ES-I3 (cell line): Measurements from ENCODE around the gene REPS2.

Source experiments
- H3K36me3 ChIP-seq: 2 replicates; pipeline ENCODE4 v1.6.1; 2013; ENCODE audit warnings: mild to moderate bottlenecking, low read length, control low read depth, moderate library complexity; ENCODE audit not compliant: insufficient read depth
- H3K4me1 ChIP-seq: 2 replicates; pipeline ENCODE4 v1.6.1; 2013; ENCODE audit warnings: mild to moderate bottlenecking, control low read depth, low read length; ENCODE audit not compliant: insufficient read depth
- H3K9ac ChIP-seq: 2 replicates; pipeline ENCODE4 v1.6.1; 2013; ENCODE audit warnings: low read depth, mild to moderate bottlenecking, low read length, moderate library complexity
- H3K9me3 ChIP-seq: 2 replicates; pipeline ENCODE4 v1.6.1; 2013; ENCODE audit warnings: mild to moderate bottlenecking, low read length, moderate library complexity; ENCODE audit not compliant: control insufficient read depth, insufficient read depth

The REPS2 gene

DNA sequence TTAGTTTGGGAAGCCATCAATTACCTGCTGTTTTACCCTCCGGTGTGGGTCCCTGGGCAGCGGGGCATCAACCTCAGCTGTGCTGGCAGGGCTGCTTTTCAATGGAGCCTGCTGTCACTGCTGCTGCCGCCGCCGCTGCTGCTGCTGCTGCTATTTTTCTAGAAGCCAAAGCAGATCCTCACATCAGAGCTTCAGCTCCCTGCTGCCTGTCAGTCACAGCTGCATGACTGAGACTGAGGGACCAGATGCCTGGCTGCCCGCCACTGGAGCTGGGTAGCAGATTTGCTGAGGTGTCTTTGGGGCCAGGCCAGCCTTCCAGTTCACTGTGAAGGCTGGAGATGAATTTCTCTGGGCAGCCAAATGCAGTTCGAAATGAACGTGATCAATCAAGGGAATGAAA lies 228.2 kb downstream of the REPS2 start:
- no peaks in the 10 kb centered on the region for H3K36me3 ChIP-seq
- H3K4me1 ChIP-seq: no peaks in the 10 kb centered on the region
- no peaks in the 10 kb centered on the region; the same call in 1 of the 2 replicates for H3K9me3 ChIP-seq
- H3K9ac ChIP-seq: no peak overlapping the region

DNA sequence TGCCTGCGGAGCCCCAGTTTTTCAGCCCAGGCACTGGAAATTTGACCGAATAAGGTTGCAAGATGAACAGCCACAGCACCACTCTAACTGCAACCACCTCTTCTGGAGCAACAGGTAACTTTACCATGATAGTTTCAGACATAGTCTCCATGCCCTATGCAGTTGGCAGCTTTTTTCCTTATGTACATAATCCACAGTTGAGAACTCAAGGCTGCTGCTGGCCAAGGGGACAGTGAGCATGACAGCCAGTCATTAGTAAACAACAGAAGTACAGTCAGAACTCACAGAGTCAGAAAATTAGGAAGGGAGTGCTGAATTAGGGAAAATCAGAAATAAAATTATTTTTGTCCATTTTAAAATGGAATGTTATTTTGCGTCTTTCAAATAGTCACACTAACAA lies 235.9 kb downstream of the REPS2 start:
- Histone ChIP-seq H3K9ac (no peak overlapping the region), H3K4me1 (no peaks in the 10 kb centered on the region; the same call in 1 of the 2 replicates), H3K36me3 (no peaks in the 10 kb centered on the region), H3K9me3 (no peaks in the 10 kb centered on the region)

DNA sequence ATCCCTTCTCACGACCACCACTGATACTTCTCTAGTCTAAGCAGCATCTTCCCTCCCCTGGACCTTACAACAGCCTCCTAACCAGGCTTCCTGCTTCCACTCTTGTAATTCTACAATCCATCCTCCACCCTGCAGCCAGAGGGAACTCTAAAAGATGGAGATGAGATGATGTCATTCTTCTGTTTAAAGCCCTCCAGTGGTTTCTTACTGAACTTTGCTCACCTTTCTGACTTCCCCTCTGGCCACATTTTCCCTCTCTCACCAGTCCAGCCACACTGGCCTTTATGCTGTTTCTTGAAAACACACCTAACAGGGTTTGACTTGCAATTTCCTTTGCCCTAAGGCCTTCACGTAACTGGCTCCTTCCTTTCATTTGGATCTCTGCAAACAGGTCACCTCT lies 237.1 kb downstream of the REPS2 start:
- H3K9me3 ChIP-seq: no peaks in the 10 kb centered on the region
- no peaks in the 10 kb centered on the region; the same call in 1 of the 2 replicates for H3K4me1 ChIP-seq
- no peak overlapping the region for H3K9ac ChIP-seq
- H3K36me3 ChIP-seq: no peaks in the 10 kb centered on the region

DNA sequence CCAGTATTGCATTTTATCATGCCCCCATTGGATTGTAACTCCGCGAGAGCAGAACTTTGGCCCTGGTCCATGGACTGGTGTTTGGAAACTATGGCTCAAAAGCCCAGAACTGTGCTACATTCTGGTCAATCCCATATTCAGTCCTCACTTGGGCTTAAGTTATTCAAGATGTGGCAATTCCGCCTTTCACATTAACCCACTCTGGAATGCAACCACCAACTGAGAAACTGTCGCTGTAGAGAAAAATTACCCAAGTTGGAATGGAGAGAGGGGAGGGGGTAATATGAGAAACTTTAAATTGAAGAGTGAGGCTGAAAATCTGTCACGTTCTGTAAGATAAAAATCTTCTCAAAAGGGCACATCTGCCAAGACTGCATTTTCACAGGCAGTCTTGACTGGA lies 239.0 kb downstream of the REPS2 start:
- Histone ChIP-seq H3K9ac (no peak overlapping the region), H3K36me3 (no peaks in the 10 kb centered on the region), H3K9me3 (no peaks in the 10 kb centered on the region), H3K4me1 (no peaks in the 10 kb centered on the region; the same call in 1 of the 2 replicates)

DNA sequence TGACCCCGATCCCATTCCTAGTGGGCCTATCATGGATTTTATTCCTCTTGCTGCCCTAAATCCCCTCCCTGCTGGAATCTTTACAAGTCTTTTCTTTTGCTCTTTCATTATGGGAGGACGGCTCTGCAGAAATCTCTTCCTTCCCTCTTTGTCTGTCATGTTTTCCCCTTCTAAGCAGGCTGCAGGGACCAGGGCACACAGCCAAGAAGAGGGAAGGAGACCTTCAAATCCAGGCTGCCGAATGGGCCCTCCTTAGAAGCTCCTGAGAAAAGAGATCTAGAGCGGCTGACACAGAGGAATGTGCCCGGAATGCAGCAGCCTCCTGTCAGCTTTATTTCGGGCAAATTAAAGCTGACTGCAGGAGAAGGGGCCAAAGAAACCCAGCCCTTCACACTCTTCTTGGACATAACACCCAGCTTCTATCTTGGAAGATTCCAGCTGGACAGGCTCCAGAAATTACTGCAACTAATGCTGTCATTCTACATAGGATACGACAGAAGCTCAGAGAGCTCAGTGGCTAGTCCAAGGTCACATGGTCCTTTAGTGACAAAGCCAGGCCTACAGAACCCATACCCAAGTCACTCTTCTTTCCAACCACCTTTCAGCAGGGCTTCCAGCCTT lies 240.8 kb downstream of the REPS2 start:
- Histone ChIP-seq H3K36me3 (no peaks in the 10 kb centered on the region), H3K9me3 (no peaks in the 10 kb centered on the region), H3K9ac (no peak overlapping the region), H3K4me1 (no peaks in the 10 kb centered on the region; the same call in 1 of the 2 replicates)

DNA sequence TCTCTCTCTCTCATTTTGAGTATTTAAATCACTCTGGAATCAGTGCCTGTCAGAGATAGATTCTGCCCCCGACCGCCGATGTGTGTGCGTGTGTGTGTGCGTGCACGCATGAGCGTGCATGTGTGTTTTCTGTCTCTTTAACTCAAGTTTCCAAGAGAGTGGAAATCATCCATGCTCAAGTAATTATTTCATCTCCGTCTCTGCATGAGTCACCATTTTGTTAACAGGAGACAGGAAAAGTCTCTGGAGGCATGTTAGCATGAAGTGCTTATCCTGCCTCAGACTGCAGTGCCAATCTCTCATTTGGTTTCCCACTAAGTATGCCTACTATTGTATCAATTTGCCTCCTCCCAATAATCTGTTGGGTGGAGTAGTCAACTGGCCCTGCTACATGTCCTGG lies 245.6 kb downstream of the REPS2 start:
- Histone ChIP-seq H3K36me3 (no peaks in the 10 kb centered on the region), H3K9me3 (no peaks in the 10 kb centered on the region), H3K9ac (no peak overlapping the region), H3K4me1 (no peaks in the 10 kb centered on the region; the same call in 1 of the 2 replicates)
